Right hindlimb (tissue), 1 donor: ENCODE data around the gene FOXO6.

Experiments used
- DNase-seq: peaks from one replicate; pipeline ENCODE4 v3.0.0-alpha.2; 2018

FOXO6 gene

GRCh38 chr1:41386196-41386663, 25.0 kb downstream of the FOXO6 start:
- peak; percentile 66 for DNase-seq

- peak; percentile 95 for DNase-seq
These were observed 26.4 kb downstream of the FOXO6 start for GRCh38 chr1:41387667-41388091.

- DNase-seq = no peak
These were observed 27.3 kb downstream of the FOXO6 start for GRCh38 chr1:41388510-41388909.

- DNase-seq = no peak
These were observed 27.8 kb downstream of the FOXO6 start for GRCh38 chr1:41389009-41389408.

- peak; percentile 63 for DNase-seq
These were observed 28.9 kb downstream of the FOXO6 start for GRCh38 chr1:41390166-41390565.

- no peak for DNase-seq
These were observed 29.3 kb downstream of the FOXO6 start for GRCh38 chr1:41390573-41390972.

GRCh38 chr1:41391834-41392527, 30.7 kb downstream of the FOXO6 start:
- no peak for DNase-seq

GRCh38 chr1:41392528-41392924, 31.3 kb downstream of the FOXO6 start:
- DNase-seq = no peak

GRCh38 chr1:41393716-41394368, 32.6 kb downstream of the FOXO6 start:
- DNase-seq = no peak

- DNase-seq = no peak
These were observed 33.1 kb downstream of the FOXO6 start for GRCh38 chr1:41394369-41394744.

GRCh38 chr1:41394959-41395956, 34.0 kb downstream of the FOXO6 start:
- DNase-seq = peak; percentile 62

- no peak for DNase-seq
These were observed 34.9 kb downstream of the FOXO6 start for GRCh38 chr1:41396084-41396483.

- no peak for DNase-seq
These were observed 35.8 kb downstream of the FOXO6 start for GRCh38 chr1:41397020-41397419.

GRCh38 chr1:41397753-41398330, 36.6 kb downstream of the FOXO6 start:
- DNase-seq = no peak

- DNase-seq = peak; percentile 90
These were observed 38.0 kb downstream of the FOXO6 start for GRCh38 chr1:41399145-41399795.

GRCh38 chr1:41400225-41400624, 39.0 kb downstream of the FOXO6 start:
- peak; percentile 69 for DNase-seq

- no peak for DNase-seq
These were observed 40.7 kb downstream of the FOXO6 start for GRCh38 chr1:41401899-41402298.

GRCh38 chr1:41404308-41404761, 43.1 kb downstream of the FOXO6 start:
- peak; percentile 84 for DNase-seq

- peak; percentile 64 for DNase-seq
These were observed 46.5 kb downstream of the FOXO6 start for GRCh38 chr1:41407664-41408252.

GRCh38 chr1:41408691-41409090, 47.5 kb downstream of the FOXO6 start:
- DNase-seq = no peak

GRCh38 chr1:41409825-41410224, 48.6 kb downstream of the FOXO6 start:
- no peak for DNase-seq

GRCh38 chr1:41410462-41410861, 49.2 kb downstream of the FOXO6 start:
- DNase-seq = no peak
